NCI-H187 treated with DMSO at 0.1 percent for 48 hours (cell line): ENCODE data around the gene RAP1A.
"Not testable (repeated sequence)": the region's sequence is repeated elsewhere in the genome, so short reads cannot be mapped to it uniquely, and the experiment has no call there.

ENCODE experiments used
- DNase-seq: peaks from one replicate; lab custom pipeline; 2025; lab: John Stamatoyannopoulos, UW

Gene RAP1A

GRCh38 chr1:111665497-111665896 is 45.9 kb downstream of the RAP1A start:
- DNase-seq, result no peak

GRCh38 chr1:111666828-111667227 is 47.2 kb downstream of the RAP1A start:
- DNase-seq, result no peak

- no peak for DNase-seq
These were observed 49.7 kb downstream of the RAP1A start for GRCh38 chr1:111669268-111669667.

GRCh38 chr1:111671852-111672251 is 52.3 kb downstream of the RAP1A start:
- no peak for DNase-seq

GRCh38 chr1:111672331-111672730 is 52.7 kb downstream of the RAP1A start:
- no peak for DNase-seq

- no peak for DNase-seq
These were observed 58.0 kb downstream of the RAP1A start for GRCh38 chr1:111677604-111678003.

- no peak for DNase-seq
These were observed 60.0 kb downstream of the RAP1A start for GRCh38 chr1:111679541-111679940.

- DNase-seq, result not testable (repeated sequence)
These were observed 60.7 kb downstream of the RAP1A start for GRCh38 chr1:111680212-111680800.

- DNase-seq, result not testable (repeated sequence)
These were observed 65.9 kb downstream of the RAP1A start for GRCh38 chr1:111685293-111686153.

- no peak for DNase-seq
These were observed 70.7 kb downstream of the RAP1A start for GRCh38 chr1:111690306-111690617.

GRCh38 chr1:111691886-111692285 is 72.3 kb downstream of the RAP1A start:
- DNase-seq, result no peak

- DNase-seq, result no peak
These were observed 76.2 kb downstream of the RAP1A start for GRCh38 chr1:111695801-111696200.

GRCh38 chr1:111696330-111696729 is 76.7 kb downstream of the RAP1A start:
- DNase-seq, result no peak

GRCh38 chr1:111699268-111699667 is 79.7 kb downstream of the RAP1A start:
- no peak for DNase-seq

- DNase-seq, result no peak
These were observed 83.0 kb downstream of the RAP1A start for GRCh38 chr1:111702504-111703050.

- DNase-seq, result no peak
These were observed 84.7 kb downstream of the RAP1A start for GRCh38 chr1:111704240-111704639.

GRCh38 chr1:111704776-111705175 is 85.2 kb downstream of the RAP1A start:
- DNase-seq, result no peak

GRCh38 chr1:111705841-111706240 is 86.3 kb downstream of the RAP1A start:
- DNase-seq, result no peak

- no peak for DNase-seq
These were observed 87.3 kb downstream of the RAP1A start for GRCh38 chr1:111706921-111707320.

GRCh38 chr1:111707906-111708305 is 88.3 kb downstream of the RAP1A start:
- DNase-seq, result no peak

- DNase-seq, result no peak
These were observed 90.4 kb downstream of the RAP1A start for GRCh38 chr1:111709986-111710385.

GRCh38 chr1:111716333-111716732 is 96.7 kb downstream of the RAP1A start:
- DNase-seq, result no peak

- DNase-seq, result no peak
These were observed 97.9 kb downstream of the RAP1A start for GRCh38 chr1:111717450-111717849.
